ENCODE data around the gene ARL15.

ARL15 gene

DNA sequence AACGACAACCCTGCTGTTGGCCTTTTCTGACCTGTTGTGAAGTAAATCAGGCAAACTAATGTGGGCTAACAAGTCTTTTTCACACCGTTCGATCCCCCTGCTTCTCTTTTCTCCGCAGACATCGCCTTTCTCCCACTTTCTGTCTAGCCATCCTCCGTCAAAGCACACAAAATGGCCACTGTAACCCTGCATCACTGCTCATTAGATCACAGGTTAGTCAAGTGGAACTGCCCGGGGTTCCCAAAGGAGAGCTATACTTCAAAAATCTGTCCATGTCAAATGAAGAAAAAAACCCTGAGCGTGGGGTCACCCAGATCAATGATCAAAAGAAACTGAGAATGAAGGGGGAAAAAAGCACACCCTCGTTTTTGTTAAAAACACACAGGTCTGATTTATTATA lies 212.1 kb downstream of the ARL15 start:
- H3K36me3 Mint-ChIP-seq (ENCODE audit: low read depth): no peaks in the 10 kb centered on the region
- no peaks in the 10 kb centered on the region for H3K9me3 Mint-ChIP-seq
- peak overlapping the region; percentile 72 for H3K4me3 Mint-ChIP-seq
- TF ChIP-seq, protein P1, sequence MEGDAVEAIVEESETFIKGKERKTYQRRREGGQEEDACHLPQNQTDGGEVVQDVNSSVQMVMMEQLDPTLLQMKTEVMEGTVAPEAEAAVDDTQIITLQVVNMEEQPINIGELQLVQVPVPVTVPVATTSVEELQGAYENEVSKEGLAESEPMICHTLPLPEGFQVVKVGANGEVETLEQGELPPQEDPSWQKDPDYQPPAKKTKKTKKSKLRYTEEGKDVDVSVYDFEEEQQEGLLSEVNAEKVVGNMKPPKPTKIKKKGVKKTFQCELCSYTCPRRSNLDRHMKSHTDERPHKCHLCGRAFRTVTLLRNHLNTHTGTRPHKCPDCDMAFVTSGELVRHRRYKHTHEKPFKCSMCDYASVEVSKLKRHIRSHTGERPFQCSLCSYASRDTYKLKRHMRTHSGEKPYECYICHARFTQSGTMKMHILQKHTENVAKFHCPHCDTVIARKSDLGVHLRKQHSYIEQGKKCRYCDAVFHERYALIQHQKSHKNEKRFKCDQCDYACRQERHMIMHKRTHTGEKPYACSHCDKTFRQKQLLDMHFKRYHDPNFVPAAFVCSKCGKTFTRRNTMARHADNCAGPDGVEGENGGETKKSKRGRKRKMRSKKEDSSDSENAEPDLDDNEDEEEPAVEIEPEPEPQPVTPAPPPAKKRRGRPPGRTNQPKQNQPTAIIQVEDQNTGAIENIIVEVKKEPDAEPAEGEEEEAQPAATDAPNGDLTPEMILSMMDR (IDR thresholded peaks at IDR 0.05): no peak
- H3K4me1 Mint-ChIP-seq: peaks cover 61% of the 10 kb centered on the region
- no peaks in the 10 kb centered on the region for H3K27me3 Mint-ChIP-seq (ENCODE audit: low read depth, poor library complexity)
- peak overlapping the region; percentile 98 for H3K27ac Mint-ChIP-seq
- DNase-seq: peak; percentile 42

DNA sequence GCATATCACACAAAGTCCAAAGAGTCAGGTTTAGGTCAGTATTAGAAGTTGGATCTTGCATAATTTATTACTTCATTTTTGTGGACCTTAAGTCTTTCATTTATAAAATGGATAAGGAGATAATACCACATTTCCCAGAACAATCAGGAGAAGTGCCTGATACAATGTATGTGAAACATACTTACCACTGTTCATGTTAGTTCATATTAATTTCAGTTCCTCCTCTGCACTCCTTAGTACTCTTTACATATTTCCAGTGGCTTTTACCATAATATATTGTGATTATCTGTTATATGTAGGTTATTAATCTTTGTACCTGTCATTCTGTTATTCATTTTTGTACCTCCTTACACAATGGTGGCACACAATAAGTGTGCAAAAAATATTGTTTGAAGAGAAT lies 214.4 kb downstream of the ARL15 start:
- Mint-ChIP-seq H3K4me3 (no peak overlapping the region), H3K27me3 (ENCODE audit: low read depth, poor library complexity) (no peaks in the 10 kb centered on the region), H3K9me3 (no peaks in the 10 kb centered on the region), H3K36me3 (ENCODE audit: low read depth) (no peaks in the 10 kb centered on the region), H3K4me1 (peaks cover 74% of the 10 kb centered on the region), H3K27ac (no peak overlapping the region)
- TF ChIP-seq, protein P1 (IDR thresholded peaks at IDR 0.05): no peak
- DNase-seq: no peak

DNA sequence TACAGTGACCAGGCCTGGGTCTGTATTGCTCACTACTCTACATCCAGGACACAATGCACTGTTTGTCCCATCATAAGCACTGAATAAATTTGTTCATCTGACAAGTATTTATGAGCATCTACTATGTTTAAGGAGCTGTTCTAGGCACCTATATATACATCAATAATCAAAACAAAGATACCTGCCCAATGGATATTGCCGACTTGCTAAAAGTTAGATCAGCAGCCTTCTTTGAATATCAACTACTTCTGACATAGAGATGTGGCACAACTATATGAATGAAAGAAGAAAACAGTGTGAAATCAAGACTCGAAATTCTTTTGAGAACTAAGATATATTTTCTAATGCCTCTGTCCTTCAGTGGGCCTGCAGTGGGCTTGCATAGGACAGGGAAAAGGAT lies 215.7 kb downstream of the ARL15 start:
- peak overlapping the region; percentile 93 for H3K27ac Mint-ChIP-seq
- H3K4me1 Mint-ChIP-seq: peaks cover 79% of the 10 kb centered on the region
- no peaks in the 10 kb centered on the region for H3K9me3 Mint-ChIP-seq
- TF ChIP-seq, protein P1 (IDR thresholded peaks at IDR 0.05): no peak
- no peaks in the 10 kb centered on the region for H3K27me3 Mint-ChIP-seq (ENCODE audit: low read depth, poor library complexity)
- H3K4me3 Mint-ChIP-seq: no peak overlapping the region
- no peaks in the 10 kb centered on the region for H3K36me3 Mint-ChIP-seq (ENCODE audit: low read depth)
- DNase-seq: no peak

DNA sequence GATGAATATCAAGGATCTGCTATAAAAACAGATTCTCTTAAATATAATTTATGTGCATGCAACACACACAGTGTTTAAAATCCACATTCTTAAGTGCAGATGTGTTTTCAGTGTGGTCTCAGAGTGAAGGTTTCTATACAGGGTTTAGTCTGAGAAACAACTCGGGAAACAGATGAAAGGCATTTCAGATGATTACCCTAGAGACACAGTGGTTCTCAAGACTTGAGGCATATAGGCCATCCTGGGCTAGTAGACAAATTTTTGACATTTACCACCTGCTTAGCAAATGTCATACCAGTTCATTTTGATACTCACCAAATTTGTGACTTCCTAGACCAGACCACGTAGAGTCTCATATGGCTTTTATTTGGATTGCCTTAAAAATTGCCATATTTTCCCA lies 216.5 kb downstream of the ARL15 start:
- H3K9me3 Mint-ChIP-seq: no peaks in the 10 kb centered on the region
- H3K27ac Mint-ChIP-seq: no peak overlapping the region
- H3K36me3 Mint-ChIP-seq (ENCODE audit: low read depth): no peaks in the 10 kb centered on the region

DNA sequence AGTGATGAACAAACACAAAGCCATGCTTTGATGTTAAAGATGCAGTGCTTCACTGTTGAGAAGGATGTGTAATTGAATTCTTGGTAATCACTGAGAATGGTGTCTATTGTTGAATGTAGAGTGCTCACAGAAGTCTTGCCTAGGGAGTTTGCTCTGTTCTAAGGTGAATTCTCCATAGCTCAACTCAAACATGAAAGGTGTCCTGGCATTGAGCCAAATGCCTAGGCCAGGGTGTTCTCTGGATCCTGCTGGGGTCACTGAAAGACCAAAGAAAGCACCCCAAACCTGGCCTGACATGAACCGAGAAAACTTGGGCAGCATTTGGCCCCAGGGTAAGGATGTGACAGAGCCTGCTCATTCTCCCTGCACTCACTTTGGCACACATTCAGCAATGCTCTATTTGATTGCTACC lies 217.3 kb downstream of the ARL15 start:
- Mint-ChIP-seq H3K27me3 (ENCODE audit: low read depth, poor library complexity) (no peaks in the 10 kb centered on the region), H3K4me3 (no peak overlapping the region), H3K9me3 (no peaks in the 10 kb centered on the region), H3K36me3 (ENCODE audit: low read depth) (peaks cover 4% of the 10 kb centered on the region), H3K27ac (peak overlapping the region; percentile 66), H3K4me1 (peaks cover 62% of the 10 kb centered on the region)
- TF ChIP-seq, protein P1 (IDR thresholded peaks at IDR 0.05): no peak
- no peak for DNase-seq

More for the DNA sequence above, 216.5 kb downstream of the ARL15 start:
- no peaks in the 10 kb centered on the region for H3K27me3 Mint-ChIP-seq (ENCODE audit: low read depth, poor library complexity)
- TF ChIP-seq, protein P1 (IDR thresholded peaks at IDR 0.05): no peak
- no peak overlapping the region for H3K4me3 Mint-ChIP-seq
- no peak for DNase-seq
- peaks cover 70% of the 10 kb centered on the region for H3K4me1 Mint-ChIP-seq

DNA sequence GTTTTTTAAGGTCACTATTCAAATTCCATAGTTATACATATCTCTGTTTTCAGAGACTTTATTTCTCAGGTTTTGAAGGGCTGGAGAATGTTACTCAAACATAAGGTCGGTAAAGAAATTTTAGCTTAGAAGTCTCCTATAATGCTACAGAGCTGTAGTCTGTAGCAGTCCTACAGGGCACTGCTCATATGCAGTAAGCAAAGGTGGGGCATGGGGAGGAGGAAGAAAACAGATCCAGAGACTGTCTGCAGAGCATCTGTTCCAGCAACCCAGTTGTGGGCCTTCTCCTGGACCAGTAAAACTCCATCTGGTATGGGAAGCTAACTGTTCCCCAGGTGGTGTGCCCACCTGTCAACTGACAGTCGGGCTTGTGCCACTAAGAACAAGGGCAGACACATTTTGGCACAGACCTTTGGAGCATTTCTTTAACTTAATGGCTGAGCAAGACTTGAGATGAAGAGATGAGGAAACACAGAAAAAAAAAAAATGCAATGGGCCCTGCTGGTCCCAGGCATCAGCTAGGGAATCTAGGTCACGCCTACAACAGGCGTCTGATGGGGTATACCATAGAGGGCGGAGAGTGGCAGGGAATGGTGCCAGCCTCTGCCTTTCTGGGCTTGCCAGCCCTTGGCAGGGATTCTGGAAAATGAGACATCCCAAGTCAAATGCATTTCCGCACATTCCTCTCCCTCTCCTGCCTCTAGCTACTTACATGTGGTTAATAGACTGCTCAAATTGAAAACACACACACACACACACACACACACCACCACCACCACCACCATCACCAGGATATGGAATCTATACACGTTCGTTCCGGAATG lies 218.9 kb downstream of the ARL15 start:
- Mint-ChIP-seq H3K36me3 (ENCODE audit: low read depth) (peaks cover 11% of the 10 kb centered on the region), H3K27ac (no peak overlapping the region), H3K4me3 (no peak overlapping the region), H3K27me3 (ENCODE audit: low read depth, poor library complexity) (no peaks in the 10 kb centered on the region), H3K9me3 (no peaks in the 10 kb centered on the region), H3K4me1 (peaks cover 54% of the 10 kb centered on the region)
- TF ChIP-seq, protein P1 (IDR thresholded peaks at IDR 0.05): no peak
- DNase-seq: no peak

Measured in nephron progenitor cell (in vitro differentiated cells).